ENCODE data around the gene BCAT1. TPM values are rescaled to one million over a fixed set of nuclear protein-coding genes. Genes with fewer than 3 reads are reported as not detected.

BCAT1 gene, protein sequence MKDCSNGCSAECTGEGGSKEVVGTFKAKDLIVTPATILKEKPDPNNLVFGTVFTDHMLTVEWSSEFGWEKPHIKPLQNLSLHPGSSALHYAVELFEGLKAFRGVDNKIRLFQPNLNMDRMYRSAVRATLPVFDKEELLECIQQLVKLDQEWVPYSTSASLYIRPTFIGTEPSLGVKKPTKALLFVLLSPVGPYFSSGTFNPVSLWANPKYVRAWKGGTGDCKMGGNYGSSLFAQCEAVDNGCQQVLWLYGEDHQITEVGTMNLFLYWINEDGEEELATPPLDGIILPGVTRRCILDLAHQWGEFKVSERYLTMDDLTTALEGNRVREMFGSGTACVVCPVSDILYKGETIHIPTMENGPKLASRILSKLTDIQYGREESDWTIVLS
- total RNA-seq = 100 and 110 TPM in 2 replicates

DNA sequence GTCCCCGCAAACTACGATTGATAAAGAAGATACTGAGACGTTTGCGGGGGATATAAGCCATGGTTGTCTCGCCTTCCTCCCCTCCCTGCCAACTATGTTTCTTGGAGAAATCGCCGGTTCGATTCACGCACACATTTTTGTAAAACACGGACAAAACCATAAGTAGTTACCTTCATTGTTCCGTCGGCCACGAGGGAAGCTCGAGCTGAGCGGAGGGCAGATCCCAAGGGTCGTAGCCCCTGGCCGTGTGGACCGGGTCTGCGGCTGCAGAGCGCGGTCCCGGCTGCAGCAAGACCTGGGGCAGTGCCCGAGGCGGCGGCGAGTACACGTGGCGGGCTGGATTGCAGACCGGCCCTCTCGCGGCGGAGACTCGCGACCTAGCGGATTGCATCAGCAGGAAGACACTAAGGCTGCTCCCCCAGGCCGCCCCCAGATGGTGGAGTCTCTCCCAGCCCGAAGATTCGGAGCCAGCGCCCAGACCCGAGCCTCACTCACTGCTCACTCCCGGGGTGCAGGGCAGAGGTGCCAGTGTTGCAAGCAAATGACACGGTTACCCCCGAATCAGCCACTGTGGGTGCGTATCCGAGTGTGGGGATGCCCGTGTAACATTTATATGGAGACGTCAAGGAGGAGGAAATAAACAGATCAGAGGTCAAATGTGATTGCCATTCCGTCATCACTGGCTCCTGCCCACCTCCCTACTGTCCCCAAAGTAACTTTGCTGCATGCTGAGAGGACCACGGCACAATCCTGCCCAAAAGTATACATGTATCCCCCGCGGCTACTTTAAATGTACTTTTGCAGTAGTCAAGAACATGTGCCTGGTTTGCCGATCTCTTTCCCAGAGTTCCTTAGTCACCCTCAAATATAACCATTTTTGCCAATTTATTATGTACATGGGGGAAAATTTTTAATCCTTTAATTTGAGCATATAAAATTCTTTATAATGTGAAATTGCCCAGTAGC lies at the start of gene BCAT1:
BCAT1 (minus strand) TSS at position 345 of the 966 bp plus-strand sequence; CDS start at position 176, 169 bp downstream.

Other genes with a start within 250 kb of the BCAT1 start
- 0.15 and 0.17 TPM in 2 replicates for gene DNAI7, start 246.1 kb upstream of the BCAT1 start, total RNA-seq
- 15.5 and 18.5 TPM in 2 replicates for gene ETFRF1, start 246.1 kb upstream of the BCAT1 start, total RNA-seq

All from bronchus fibroblast of lung (primary cell).